HG02852 (cell line): ENCODE results near the gene RNF31.

Source experiments
- ATAC-seq: cut with Tn5 transposase; IDR thresholded peaks from one replicate; pipeline ENCODE4 v1.9.1; 2021; ENCODE audit warnings: mild to moderate bottlenecking, moderate library complexity; ENCODE audit not compliant: unreplicated experiment

The RNF31 gene

DNA sequence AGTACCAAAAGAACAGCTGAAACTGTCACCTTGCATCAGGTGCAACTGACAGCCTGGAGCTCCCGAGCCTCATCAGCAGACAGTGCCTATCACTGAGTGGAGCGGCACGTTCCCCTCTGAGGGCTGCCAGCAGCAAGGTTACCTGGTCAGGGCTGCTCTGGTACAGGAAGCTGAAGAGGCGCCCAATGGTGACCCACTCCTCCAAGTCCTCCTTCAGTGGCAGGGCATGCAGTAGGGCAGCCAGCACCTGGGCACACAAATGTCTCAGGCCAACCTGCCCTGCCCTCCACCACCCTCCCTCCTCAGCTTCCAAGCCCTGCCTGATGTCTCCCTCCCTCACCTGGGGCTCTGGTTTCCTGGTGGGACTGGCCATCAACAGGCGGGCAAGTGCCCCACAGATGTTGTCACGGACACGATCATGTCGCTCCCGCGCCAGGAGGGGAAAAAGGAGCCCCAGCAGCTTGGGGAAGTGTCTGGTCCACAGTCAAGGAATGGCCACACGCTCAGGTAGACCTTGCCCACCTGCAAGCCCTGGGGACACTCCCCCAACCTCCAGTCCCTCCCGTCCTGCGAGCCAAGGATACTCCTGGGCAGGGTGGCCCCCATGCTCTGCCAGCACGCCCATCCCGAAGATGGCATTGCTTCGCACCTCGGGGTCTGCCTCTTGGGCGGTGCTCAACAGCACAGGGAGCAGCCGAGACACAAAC, 34.2 kb downstream of the RNF31 start:
- no peak for ATAC-seq

- no peak for ATAC-seq
Measured at GRCh38 chr14:24182110-24182882, 35.0 kb downstream of the RNF31 start.

- no peak for ATAC-seq
Measured at GRCh38 chr14:24183014-24183481, 35.8 kb downstream of the RNF31 start.

DNA sequence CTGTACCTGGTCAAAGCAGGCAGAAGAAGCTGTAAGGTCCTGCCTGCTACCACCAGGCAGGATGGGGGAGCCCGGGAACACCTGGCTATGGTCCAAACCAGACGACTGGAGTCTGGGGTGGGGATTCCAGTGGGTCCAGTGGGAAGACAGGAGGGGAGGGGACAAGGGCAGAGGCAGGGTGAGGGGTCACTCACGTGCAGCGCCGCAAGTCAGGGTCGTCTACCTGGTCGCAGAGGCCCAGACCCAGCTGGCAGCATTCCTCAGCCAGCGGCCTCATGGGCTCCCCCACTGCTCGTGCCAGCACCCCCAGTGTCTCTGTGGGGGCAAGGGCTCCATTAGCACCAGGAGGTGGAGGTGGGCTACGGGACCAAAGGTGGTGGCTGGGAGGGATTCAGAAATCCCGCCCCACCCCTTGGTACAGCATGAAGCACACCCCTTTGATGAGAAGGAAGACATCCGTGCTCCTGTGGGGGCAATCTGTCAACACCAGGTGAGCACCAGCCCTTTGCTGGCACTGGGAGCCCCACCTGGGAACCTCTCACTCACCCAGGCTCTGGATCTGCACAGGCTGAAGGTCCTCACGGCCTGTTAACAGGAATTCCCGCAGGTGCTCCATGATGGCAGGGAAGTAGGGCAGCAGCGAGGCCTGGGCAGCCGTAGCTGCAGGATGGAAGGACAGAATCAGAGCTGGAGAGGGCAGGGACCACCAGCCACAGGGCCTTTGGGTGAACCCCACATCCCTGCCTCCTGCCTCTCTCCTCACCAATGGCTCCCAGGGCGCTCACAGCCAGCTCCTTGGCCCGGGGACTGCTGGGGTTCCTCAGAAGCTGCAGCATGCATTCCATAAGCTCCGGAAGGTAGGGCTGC, 37.0 kb downstream of the RNF31 start:
- ATAC-seq, result no peak

DNA sequence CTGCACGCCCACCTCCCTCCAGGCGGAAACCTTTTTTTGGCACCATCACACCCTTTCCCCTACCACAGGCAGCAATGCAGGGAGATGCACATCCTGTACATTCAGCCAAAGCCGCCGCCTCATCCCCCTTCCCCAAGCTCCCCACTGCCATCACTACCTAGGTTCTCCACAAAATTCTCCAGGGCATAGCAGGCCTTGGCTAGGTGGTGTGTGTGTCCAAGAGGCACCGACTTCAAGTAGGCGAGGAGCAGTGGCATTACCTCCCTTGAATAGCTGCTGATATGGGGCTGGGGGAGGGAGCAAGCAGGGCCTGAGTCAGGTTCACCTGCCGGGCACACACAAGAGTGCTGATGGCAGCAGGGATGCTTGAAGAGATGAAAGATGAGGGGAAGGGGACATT, 37.7 kb downstream of the RNF31 start:
- ATAC-seq, result no peak

- no peak for ATAC-seq
Measured at GRCh38 chr14:24185741-24186140, 38.4 kb downstream of the RNF31 start.

- ATAC-seq, result no peak
Measured at GRCh38 chr14:24186831-24187538, 39.7 kb downstream of the RNF31 start.

DNA sequence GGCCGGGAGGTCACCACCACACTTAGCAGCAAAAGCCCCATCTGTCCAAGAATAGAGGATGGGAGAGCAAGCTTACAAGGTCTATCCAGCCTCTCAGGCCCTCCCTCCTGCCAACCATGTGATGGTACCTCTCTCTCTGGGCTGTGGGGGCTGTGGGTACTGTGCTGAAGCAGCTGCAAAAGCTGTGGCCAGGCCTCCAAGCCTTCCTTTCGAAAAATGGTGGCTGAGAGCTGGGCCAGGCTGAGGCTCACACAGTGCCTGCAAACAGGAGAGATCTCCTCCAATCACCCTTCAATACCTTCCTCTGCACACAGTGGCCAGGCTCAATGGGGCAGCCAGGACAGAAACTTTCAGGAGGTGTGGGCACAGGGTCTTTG, 40.2 kb downstream of the RNF31 start:
- ATAC-seq, result no peak

DNA sequence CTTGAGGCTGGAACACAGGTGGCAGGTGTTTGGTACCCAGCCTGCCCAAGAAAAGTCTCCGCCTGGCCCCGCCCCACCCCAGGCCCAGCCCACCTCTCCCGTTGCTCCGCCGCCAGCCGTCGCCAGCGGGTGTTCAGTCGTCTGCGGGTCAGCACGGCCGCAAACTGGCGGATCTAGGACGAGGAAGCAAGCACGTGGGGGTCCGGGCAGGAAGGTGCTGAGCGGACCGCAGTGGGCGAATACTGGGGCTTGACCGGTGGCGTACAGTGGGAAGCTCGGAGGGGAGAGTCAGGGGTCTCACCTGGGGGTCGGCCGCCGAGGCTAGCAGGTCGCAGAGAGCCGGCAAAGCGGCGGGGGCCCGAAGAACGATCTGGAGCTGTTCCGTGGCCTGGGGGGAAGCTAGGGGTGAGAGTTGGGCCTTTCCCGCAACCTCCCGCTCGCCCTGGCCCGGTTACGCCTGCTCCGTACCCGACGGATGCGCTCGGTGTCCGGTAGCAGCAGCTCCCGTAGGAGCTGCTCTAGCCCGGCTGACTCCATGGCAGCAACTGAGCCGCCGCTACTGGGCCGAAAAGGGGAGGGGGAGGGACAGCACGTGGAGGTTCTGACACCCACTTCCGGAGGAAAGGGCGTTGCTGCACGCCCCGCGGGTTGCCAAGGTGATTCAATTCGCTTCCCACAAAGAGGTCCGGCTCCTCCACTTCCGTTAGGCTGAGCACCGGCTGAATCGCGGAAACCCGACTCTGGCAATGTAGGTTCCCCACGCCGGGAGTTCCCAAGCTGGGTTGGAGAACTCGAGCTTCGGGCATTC, 41.2 kb downstream of the RNF31 start, which contains the start of gene IPO4:
Gene IPO4 (minus strand): TSS at position 566 of the 808 bp plus-strand sequence. CDS start 29 bp downstream, at position 537.
- peak; percentile 89 for ATAC-seq

GRCh38 chr14:24189059-24189375, 41.7 kb downstream of the RNF31 start:
- no peak for ATAC-seq

- ATAC-seq, result no peak
Measured at GRCh38 chr14:24189460-24189859, 42.2 kb downstream of the RNF31 start.

GRCh38 chr14:24190416-24190815, 43.1 kb downstream of the RNF31 start:
- no peak for ATAC-seq

GRCh38 chr14:24192933-24193332, 45.6 kb downstream of the RNF31 start:
- ATAC-seq, result no peak

GRCh38 chr14:24194186-24194872, 47.0 kb downstream of the RNF31 start:
- ATAC-seq, result no peak

- ATAC-seq, result no peak
Measured at GRCh38 chr14:24194873-24195185, 47.5 kb downstream of the RNF31 start.

DNA sequence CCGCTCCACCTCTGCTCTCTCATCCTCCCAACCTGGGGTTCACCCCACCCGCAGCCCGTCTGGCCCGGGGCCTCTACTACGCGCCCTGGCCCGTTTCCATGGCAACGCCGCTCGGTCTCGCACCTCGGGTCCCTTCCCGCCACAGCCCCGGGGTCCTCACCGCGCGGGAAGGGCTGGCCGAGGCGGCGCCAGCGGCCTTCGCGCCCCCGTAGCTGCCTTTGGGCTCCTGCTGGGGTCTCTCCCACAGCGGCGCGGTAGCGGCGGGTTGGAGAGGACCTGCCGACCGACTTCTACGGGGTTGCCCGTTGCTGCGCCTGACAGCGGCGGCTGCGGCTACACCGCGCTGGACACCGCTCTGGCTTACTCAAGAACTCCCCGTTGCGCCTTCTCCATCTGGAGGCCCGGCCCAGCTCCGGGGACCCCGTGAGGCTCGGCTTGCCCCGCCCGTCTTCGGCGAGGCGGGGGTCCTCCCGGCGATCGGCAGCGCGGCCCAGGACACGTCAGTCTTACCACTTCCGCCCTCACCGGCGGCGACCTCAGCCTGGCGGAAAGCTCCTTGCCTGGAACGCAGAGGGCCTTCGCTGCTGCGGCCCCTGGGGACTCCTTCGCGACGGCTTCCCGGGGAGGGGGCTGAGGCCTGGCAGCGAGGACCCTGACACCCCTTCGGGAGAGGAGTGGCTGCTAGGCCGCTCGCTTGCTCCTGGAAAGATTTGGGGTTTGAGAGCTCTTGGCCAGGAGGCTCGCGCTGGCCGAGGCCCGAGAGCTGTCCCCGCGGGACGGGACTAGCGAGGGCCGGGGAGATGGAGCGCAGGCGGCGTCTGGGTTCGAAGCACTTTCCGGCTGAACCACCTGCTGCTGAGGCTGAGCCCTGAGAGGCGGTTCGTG, 48.1 kb downstream of the RNF31 start, which contains the start of gene TM9SF1:
Gene TM9SF1 (minus strand): TSS at position 256 of the 885 bp plus-strand sequence. CDS start 422 bp downstream, outside the sequence.
- peak; percentile 86 for ATAC-seq

- ATAC-seq, result peak; percentile 21
Measured at GRCh38 chr14:24196071-24197055, 49.1 kb downstream of the RNF31 start.
